Mesendoderm (in vitro differentiated cells): ENCODE measurements around the gene ITGB3.

Source experiments
- DNase-seq: peaks from one replicate; pipeline ENCODE4 v3.0.0; 2013
- H2AK5ac ChIP-seq: 2 replicates; pipeline ENCODE4 v1.6.1; 2013; ENCODE audit warnings: low read length, inconsistent platforms
- H2BK120ac ChIP-seq: 2 replicates; pipeline ENCODE4 v1.6.1; 2013; ENCODE audit warnings: low read depth, mild to moderate bottlenecking, low read length, moderate library complexity, mixed read lengths
- H2BK15ac ChIP-seq: replicated peaks from 2 replicates; pipeline ENCODE4 v1.6.1; 2013; ENCODE audit warnings: low read depth, mild to moderate bottlenecking, moderate library complexity
- H2BK5ac ChIP-seq: 2 replicates; pipeline ENCODE4 v1.6.1; 2013; ENCODE audit warnings: low read length, inconsistent platforms
- H3K18ac ChIP-seq: 2 replicates; pipeline ENCODE4 v1.6.1; 2013; ENCODE audit warnings: mild to moderate bottlenecking, low read length, mixed read lengths
- H3K23ac ChIP-seq: one replicate; pipeline ENCODE4 v1.6.1; 2013; ENCODE audit warnings: low read length
- H3K27ac ChIP-seq: 2 replicates; pipeline ENCODE4 v1.5.1; 2013; ENCODE audit warnings: low read depth, mild to moderate bottlenecking, inconsistent platforms, low read length, moderate library complexity
- H3K27me3 ChIP-seq: 2 replicates; pipeline ENCODE4 v1.6.1; 2013; ENCODE audit warnings: low read length, control low read depth, mild to moderate bottlenecking, inconsistent platforms; ENCODE audit not compliant: insufficient read depth, poor library complexity
- H3K36me3 ChIP-seq: 2 replicates; pipeline ENCODE4 v1.6.1; 2013; ENCODE audit warnings: low read length, inconsistent platforms; ENCODE audit not compliant: control insufficient read depth, insufficient read depth
- H3K4ac ChIP-seq: one replicate; pipeline ENCODE4 v1.6.1; 2013; ENCODE audit warnings: low read depth, mild to moderate bottlenecking, low read length, moderate library complexity
- H3K4me1 ChIP-seq: 2 replicates; pipeline ENCODE4 v1.6.1; 2013; ENCODE audit warnings: low read depth, low read length, inconsistent platforms; ENCODE audit not compliant: control insufficient read depth
- H3K4me2 ChIP-seq: 2 replicates; pipeline ENCODE4 v1.6.1; 2013; ENCODE audit warnings: low read length
- H3K4me3 ChIP-seq: 2 replicates; pipeline ENCODE4 v1.5.1; 2013; ENCODE audit warnings: mild to moderate bottlenecking, low read length
- H3K56ac ChIP-seq: one replicate; pipeline ENCODE4 v1.6.1; 2013; ENCODE audit warnings: low read length
- H3K79me1 ChIP-seq: 2 replicates; pipeline ENCODE4 v1.6.1; 2013; ENCODE audit warnings: low read length, inconsistent platforms
- H3K79me2 ChIP-seq: 2 replicates; pipeline ENCODE4 v1.6.1; 2013; ENCODE audit warnings: mild to moderate bottlenecking, low read length; ENCODE audit not compliant: control insufficient read depth, insufficient read depth
- H3K9ac ChIP-seq: 2 replicates; pipeline ENCODE4 v1.6.1; 2013; ENCODE audit warnings: low read length, inconsistent platforms
- H4K5ac ChIP-seq: one replicate; pipeline ENCODE4 v1.6.1; 2013; ENCODE audit warnings: low read length
- H4K8ac ChIP-seq: one replicate; pipeline ENCODE4 v1.6.1; 2013; ENCODE audit warnings: low read depth, mild to moderate bottlenecking, control low read depth, low read length, moderate library complexity
- WGBS: extraction: QIAGEN DNeasy Blood & Tissue Kit; methylation state at CpG from one replicate; pipeline ENCODE4 v1.1.7; 2013; ENCODE audit warnings: low lambda C conversion rate, missing lambda C conversion rate; ENCODE audit not compliant: insufficient coverage; ENCODE audit errors: extremely low coverage; 5-methylcytosine and 5-hydroxymethylcytosine counted together

The ITGB3 gene

DNA sequence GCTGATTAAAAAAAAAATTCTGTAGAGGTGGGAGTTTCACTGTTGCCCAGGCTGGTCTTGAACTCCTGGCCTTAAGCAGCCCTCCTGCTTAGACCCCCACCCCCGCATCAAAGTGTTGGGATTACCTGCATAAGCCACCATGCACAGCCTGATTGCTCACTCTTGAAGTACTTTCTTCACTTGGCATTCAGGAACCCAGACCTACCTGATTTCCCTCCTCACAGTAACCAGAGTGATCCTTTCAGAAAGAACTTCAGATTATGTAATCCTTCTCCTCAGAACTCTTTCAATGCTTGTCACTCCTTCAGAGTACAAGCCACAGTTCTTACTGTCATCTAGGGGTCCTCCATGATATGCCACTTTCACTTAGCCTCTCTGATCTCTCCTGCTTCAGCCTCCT, 71.5 kb downstream of the ITGB3 start:
- Histone ChIP-seq H3K79me1 (no peaks in the 10 kb centered on the region), H3K23ac (no peak overlapping the region), H4K8ac (no peak overlapping the region), H2BK5ac (no peak overlapping the region), H3K56ac (no peak overlapping the region), H3K4ac (no peak overlapping the region), H3K18ac (no peak overlapping the region), H2AK5ac (no peak overlapping the region), H3K4me2 (no peak overlapping the region), H2BK120ac (no peak overlapping the region), H3K79me2 (no peaks in the 10 kb centered on the region), H3K4me1 (peaks cover 2% of the 10 kb centered on the region), H3K9ac (no peak overlapping the region), H4K5ac (no peak overlapping the region), H2BK15ac (no peak overlapping the region), H3K27me3 (no peaks in the 10 kb centered on the region), H3K4me3 (no peak overlapping the region), H3K36me3 (no peaks in the 10 kb centered on the region), H3K27ac (no peak overlapping the region)
- peak; percentile 13 for DNase-seq
- no CpG with 5 or more reads among the region's 1 CpG for WGBS

- Histone ChIP-seq H4K5ac (no peak overlapping the region), H3K4ac (no peak overlapping the region), H3K18ac (no peak overlapping the region), H3K79me1 (no peaks in the 10 kb centered on the region), H3K36me3 (no peaks in the 10 kb centered on the region), H3K9ac (no peak overlapping the region), H3K4me1 (no peaks in the 10 kb centered on the region), H2AK5ac (no peak overlapping the region), H3K27ac (no peak overlapping the region), H3K27me3 (no peaks in the 10 kb centered on the region), H3K56ac (no peak overlapping the region), H3K4me2 (no peak overlapping the region), H3K23ac (no peak overlapping the region), H2BK120ac (no peak overlapping the region), H4K8ac (no peak overlapping the region), H2BK5ac (no peak overlapping the region), H3K4me3 (no peak overlapping the region), H2BK15ac (no peak overlapping the region), H3K79me2 (no peaks in the 10 kb centered on the region)
- no peak for DNase-seq
- WGBS: no CpG with 5 or more reads among the region's 2 CpGs
Observed at GRCh38 chr17:47330548-47330947, 76.9 kb downstream of the ITGB3 start.

- H3K23ac ChIP-seq: no peak overlapping the region
- no peak overlapping the region for H3K9ac ChIP-seq
- H3K4ac ChIP-seq: no peak overlapping the region
- H2BK120ac ChIP-seq: no peak overlapping the region
- H2BK5ac ChIP-seq: no peak overlapping the region
- H3K56ac ChIP-seq: no peak overlapping the region
- H3K4me2 ChIP-seq: no peak overlapping the region
- no peak overlapping the region for H3K18ac ChIP-seq
- H3K36me3 ChIP-seq: no peaks in the 10 kb centered on the region
- no peak overlapping the region for H4K5ac ChIP-seq
- no peaks in the 10 kb centered on the region for H3K79me2 ChIP-seq
- H3K79me1 ChIP-seq: no peaks in the 10 kb centered on the region
- H3K27me3 ChIP-seq: no peaks in the 10 kb centered on the region
- H3K4me3 ChIP-seq: no peak overlapping the region
- no peak for DNase-seq
- H2BK15ac ChIP-seq: no peak overlapping the region
- no peak overlapping the region for H3K27ac ChIP-seq
- H3K4me1 ChIP-seq: no peaks in the 10 kb centered on the region
- H2AK5ac ChIP-seq: no peak overlapping the region
- no peak overlapping the region for H4K8ac ChIP-seq
Observed at GRCh38 chr17:47332287-47332686, 78.7 kb downstream of the ITGB3 start.

- Histone ChIP-seq H3K4me1 (no peaks in the 10 kb centered on the region), H3K4me2 (no peak overlapping the region), H2BK5ac (no peak overlapping the region), H3K4me3 (no peak overlapping the region), H2BK15ac (no peak overlapping the region), H3K79me1 (no peaks in the 10 kb centered on the region), H3K27ac (no peak overlapping the region), H3K23ac (no peak overlapping the region), H3K27me3 (no peaks in the 10 kb centered on the region), H3K18ac (no peak overlapping the region), H4K5ac (no peak overlapping the region), H3K9ac (no peak overlapping the region), H2AK5ac (no peak overlapping the region), H2BK120ac (no peak overlapping the region), H3K79me2 (no peaks in the 10 kb centered on the region), H3K36me3 (no peaks in the 10 kb centered on the region), H3K56ac (no peak overlapping the region), H4K8ac (no peak overlapping the region), H3K4ac (no peak overlapping the region)
- DNase-seq: peak; percentile 82
- WGBS: no CpG with 5 or more reads among the region's 4 CpGs
Observed at GRCh38 chr17:47335101-47335936, 81.7 kb downstream of the ITGB3 start.

DNA sequence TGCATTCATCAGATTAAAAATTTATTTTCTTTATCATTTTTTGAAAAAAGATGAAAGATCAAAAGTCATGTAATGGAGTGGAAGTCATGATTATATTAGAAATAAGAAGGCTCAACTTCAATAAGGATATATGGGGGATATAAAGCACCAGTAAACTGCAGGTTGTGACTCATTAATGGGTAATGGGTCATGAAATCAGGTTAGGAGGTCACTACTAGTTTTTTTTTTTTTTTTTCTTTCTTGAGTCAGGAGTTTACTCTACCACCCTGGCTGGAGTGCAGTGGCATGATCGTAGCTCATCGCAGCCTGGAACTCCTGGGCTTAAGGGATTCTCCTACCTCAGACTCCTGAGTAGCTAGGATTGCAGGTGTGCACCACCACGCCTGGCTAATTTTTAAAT, 84.4 kb downstream of the ITGB3 start:
- Histone ChIP-seq H3K36me3 (no peaks in the 10 kb centered on the region), H2BK120ac (no peak overlapping the region), H2AK5ac (no peak overlapping the region), H3K18ac (no peak overlapping the region), H4K8ac (no peak overlapping the region), H3K23ac (no peak overlapping the region), H3K27ac (no peak overlapping the region), H3K4me3 (no peak overlapping the region), H3K4me2 (no peak overlapping the region), H3K4ac (no peak overlapping the region), H2BK5ac (no peak overlapping the region), H3K79me1 (no peaks in the 10 kb centered on the region), H3K79me2 (no peaks in the 10 kb centered on the region), H3K9ac (no peak overlapping the region), H4K5ac (no peak overlapping the region), H3K27me3 (no peaks in the 10 kb centered on the region), H3K56ac (no peak overlapping the region), H3K4me1 (no peaks in the 10 kb centered on the region), H2BK15ac (no peak overlapping the region)
- no peak for DNase-seq
- no CpG with 5 or more reads among the region's 3 CpGs for WGBS

DNA sequence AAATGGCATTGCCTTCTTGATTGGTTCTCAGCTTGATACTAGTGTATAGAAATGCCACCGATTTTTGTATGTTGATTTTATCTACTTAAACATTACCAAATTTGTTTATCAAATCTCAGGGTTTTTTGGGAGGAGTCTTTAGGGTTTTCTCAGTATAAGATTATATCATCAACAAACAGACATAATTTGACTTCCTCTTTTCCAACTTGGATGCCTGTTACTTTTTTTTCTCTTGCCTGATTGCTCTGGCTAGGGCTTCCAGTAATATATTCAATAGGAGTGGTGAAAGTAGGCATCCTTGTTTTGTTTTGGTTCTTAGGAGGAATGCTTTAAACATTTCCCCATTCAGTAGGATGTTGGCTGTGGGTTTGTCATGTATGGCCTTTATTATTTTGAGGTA, 99.2 kb downstream of the ITGB3 start:
- no peak overlapping the region for H2BK120ac ChIP-seq
- H3K27ac ChIP-seq: no peak overlapping the region
- no peak overlapping the region for H3K18ac ChIP-seq
- H3K4ac ChIP-seq: no peak overlapping the region
- H4K5ac ChIP-seq: no peak overlapping the region
- no peak overlapping the region for H3K4me3 ChIP-seq
- no peaks in the 10 kb centered on the region for H3K36me3 ChIP-seq
- no peak overlapping the region for H3K56ac ChIP-seq
- no peak overlapping the region for H2BK15ac ChIP-seq
- DNase-seq: no peak
- no peak overlapping the region for H3K9ac ChIP-seq
- WGBS: no CpG with 5 or more reads among the region's 1 CpG
- H2AK5ac ChIP-seq: no peak overlapping the region
- no peak overlapping the region for H4K8ac ChIP-seq
- H3K4me1 ChIP-seq: no peaks in the 10 kb centered on the region
- H3K4me2 ChIP-seq: no peak overlapping the region
- H3K79me1 ChIP-seq: no peaks in the 10 kb centered on the region
- H2BK5ac ChIP-seq: no peak overlapping the region
- H3K23ac ChIP-seq: no peak overlapping the region
- no peaks in the 10 kb centered on the region for H3K79me2 ChIP-seq
- no peaks in the 10 kb centered on the region for H3K27me3 ChIP-seq
